ENCODE data around the gene PDGFA. TPM values are rescaled to one million over a fixed set of nuclear protein-coding genes. Genes with fewer than 3 reads are reported as not detected.

PDGFA gene
- total RNA-seq, 1 donor from 2014 or later, result 9.8 TPM

DNA sequence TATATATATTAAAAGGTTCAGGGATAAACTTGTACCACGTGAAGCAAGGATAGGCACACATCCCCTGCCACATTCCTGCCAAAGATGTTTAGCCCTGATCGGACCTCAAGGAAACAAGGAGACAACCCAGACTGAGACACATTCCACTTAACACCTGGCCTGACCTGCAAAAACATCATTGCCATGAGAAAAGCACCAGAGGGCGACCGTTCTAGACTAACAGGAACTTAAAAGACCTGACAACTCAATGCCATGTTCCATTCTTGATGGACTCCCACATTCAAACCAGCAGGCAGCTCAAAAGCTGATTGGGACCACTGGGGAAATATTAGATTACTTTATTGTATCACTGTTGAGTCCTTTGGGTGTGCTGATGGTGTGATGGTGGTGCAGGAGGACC, 8.1 kb upstream of the PDGFA start:
- Mint-ChIP-seq H3K27me3 (ENCODE audit: insufficient read depth, low read depth) (peaks cover 31% of the 10 kb centered on the region), H3K4me3 (no peak overlapping the region), H3K4me1 (no peaks in the 10 kb centered on the region), H3K27ac (no peak overlapping the region), H3K36me3 (no peaks in the 10 kb centered on the region), H3K9me3 (no peaks in the 10 kb centered on the region)
- H3K36me3 ChIP-seq, result no peaks in the 10 kb centered on the region
- TF ChIP-seq EZH2phosphoT487 (IDR thresholded peaks at IDR 0.05), result no peak
- no peak for TF ChIP-seq CTCF (IDR thresholded peaks at IDR 0.05)
- no peak for TF ChIP-seq EZH2 (IDR thresholded peaks at IDR 0.05)
- H3K4me2 ChIP-seq, result no peak overlapping the region
- peaks cover 32% of the 10 kb centered on the region for H3K27me3 ChIP-seq
- DNase-seq (ENCODE audit: low spot score), result no peak
- no peak overlapping the region for H3K9ac ChIP-seq
- peaks cover 3% of the 10 kb centered on the region for H3F3A ChIP-seq (ENCODE audit: low read depth)
- no peak overlapping the region for H3K4me3 ChIP-seq
- H3K27ac ChIP-seq, result no peak overlapping the region
- H3K9me3 ChIP-seq (ENCODE audit: low read depth), result no peaks in the 10 kb centered on the region
- peaks cover 7% of the 10 kb centered on the region for H3K4me1 ChIP-seq
- no peaks in the 10 kb centered on the region for H3K79me2 ChIP-seq (ENCODE audit: low read depth)
- H4K20me1 ChIP-seq (ENCODE audit: low read depth), result peaks cover 10% of the 10 kb centered on the region
- H2AFZ ChIP-seq (replicated peaks), result no peak overlapping the region

GRCh38 chr7:526460-527034, 6.9 kb upstream of the PDGFA start:
- H3K9me3 ChIP-seq (ENCODE audit: low read depth), result no peaks in the 10 kb centered on the region
- no peak overlapping the region for H3K4me3 ChIP-seq
- H4K20me1 ChIP-seq (ENCODE audit: low read depth), result peaks cover 20% of the 10 kb centered on the region
- no peak overlapping the region for H2AFZ ChIP-seq (replicated peaks)
- no peak overlapping the region for H3K4me3 Mint-ChIP-seq
- H3K36me3 ChIP-seq, result no peaks in the 10 kb centered on the region
- H3K36me3 Mint-ChIP-seq, result no peaks in the 10 kb centered on the region
- H3K9ac ChIP-seq, result no peak overlapping the region
- no peak for DNase-seq (ENCODE audit: low spot score)
- peaks cover 17% of the 10 kb centered on the region for H3K4me1 ChIP-seq
- TF ChIP-seq EZH2phosphoT487 (IDR thresholded peaks at IDR 0.05) (no peak), CTCF (IDR thresholded peaks at IDR 0.05) (no peak), EZH2 (IDR thresholded peaks at IDR 0.05) (no peak)
- H3K4me2 ChIP-seq, result no peak overlapping the region
- H3K27me3 Mint-ChIP-seq (ENCODE audit: insufficient read depth, low read depth), result peaks cover 36% of the 10 kb centered on the region
- H3K27ac ChIP-seq, result no peak overlapping the region
- no peaks in the 10 kb centered on the region for H3K79me2 ChIP-seq (ENCODE audit: low read depth)
- peaks cover 44% of the 10 kb centered on the region for H3K27me3 ChIP-seq
- H3K27ac Mint-ChIP-seq, result no peak overlapping the region
- peaks cover 4% of the 10 kb centered on the region for H3F3A ChIP-seq (ENCODE audit: low read depth)
- H3K9me3 Mint-ChIP-seq, result no peaks in the 10 kb centered on the region
- H3K4me1 Mint-ChIP-seq, result no peaks in the 10 kb centered on the region

GRCh38 chr7:525740-526139, 6.1 kb upstream of the PDGFA start:
- Mint-ChIP-seq H3K36me3 (no peaks in the 10 kb centered on the region), H3K4me3 (no peak overlapping the region), H3K4me1 (no peaks in the 10 kb centered on the region), H3K27ac (no peak overlapping the region), H3K27me3 (ENCODE audit: insufficient read depth, low read depth) (peaks cover 44% of the 10 kb centered on the region), H3K9me3 (no peaks in the 10 kb centered on the region)
- TF ChIP-seq EZH2phosphoT487 (IDR thresholded peaks at IDR 0.05) (no peak), EZH2 (IDR thresholded peaks at IDR 0.05) (no peak), CTCF (IDR thresholded peaks at IDR 0.05) (no peak)
- Histone ChIP-seq H3K27ac (no peak overlapping the region), H3K79me2 (ENCODE audit: low read depth) (no peaks in the 10 kb centered on the region), H3K9me3 (ENCODE audit: low read depth) (no peaks in the 10 kb centered on the region), H4K20me1 (ENCODE audit: low read depth) (peaks cover 28% of the 10 kb centered on the region), H3K27me3 (peaks cover 52% of the 10 kb centered on the region), H3F3A (ENCODE audit: low read depth) (peaks cover 12% of the 10 kb centered on the region), H3K36me3 (no peaks in the 10 kb centered on the region), H3K4me2 (no peak overlapping the region), H3K4me1 (peaks cover 25% of the 10 kb centered on the region), H3K9ac (no peak overlapping the region), H2AFZ (replicated peaks) (no peak overlapping the region), H3K4me3 (no peak overlapping the region)
- no peak for DNase-seq (ENCODE audit: low spot score)
